NCI-H2029 (cell line): ENCODE data around the gene C2CD2L.
"Not testable (repeated sequence)": the region's sequence is repeated elsewhere in the genome, so short reads cannot be mapped to it uniquely, and the experiment has no call there.

Experiments
- DNase-seq: peaks from one replicate; lab custom pipeline; 2025; lab: John Stamatoyannopoulos, UW

C2CD2L gene

DNA sequence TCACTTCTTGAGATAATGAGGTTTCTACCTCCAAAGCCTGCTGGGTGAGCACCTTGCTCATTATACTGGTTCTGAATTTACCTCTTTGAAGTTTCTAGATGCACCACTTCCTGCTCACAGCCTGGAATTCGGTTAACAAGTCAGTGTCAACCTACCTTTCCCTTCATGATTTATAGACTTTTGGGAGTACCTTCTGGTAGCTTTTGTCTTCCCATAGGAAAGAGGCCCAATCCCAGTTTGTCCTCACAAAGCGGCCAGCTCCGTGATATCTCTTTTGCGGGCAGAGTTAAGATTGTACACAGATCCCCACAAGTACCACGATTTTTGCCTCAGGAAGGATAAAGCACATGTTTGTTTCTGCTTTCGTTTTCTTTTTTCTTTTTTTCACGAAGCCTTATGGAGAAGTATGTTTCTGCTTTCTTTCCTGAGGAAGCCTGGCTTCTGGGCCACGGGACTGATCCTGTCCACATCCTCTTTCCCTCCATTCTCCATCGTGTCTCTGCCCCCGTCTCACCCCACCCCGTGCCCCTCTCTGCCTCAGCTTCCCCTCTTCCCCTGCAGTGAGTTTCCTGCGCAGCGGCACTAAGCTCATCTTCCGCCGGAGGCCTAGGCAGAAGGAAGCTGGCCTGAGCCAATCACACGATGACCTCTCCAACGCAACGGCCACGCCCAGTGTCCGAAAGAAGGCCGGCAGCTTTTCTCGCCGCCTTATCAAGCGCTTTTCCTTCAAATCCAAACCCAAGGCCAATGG lies 8.5 kb downstream of the C2CD2L start:
- DNase-seq: no peak

GRCh38 chr11:119116235-119116594 lies 9.1 kb downstream of the C2CD2L start:
- DNase-seq: no peak

DNA sequence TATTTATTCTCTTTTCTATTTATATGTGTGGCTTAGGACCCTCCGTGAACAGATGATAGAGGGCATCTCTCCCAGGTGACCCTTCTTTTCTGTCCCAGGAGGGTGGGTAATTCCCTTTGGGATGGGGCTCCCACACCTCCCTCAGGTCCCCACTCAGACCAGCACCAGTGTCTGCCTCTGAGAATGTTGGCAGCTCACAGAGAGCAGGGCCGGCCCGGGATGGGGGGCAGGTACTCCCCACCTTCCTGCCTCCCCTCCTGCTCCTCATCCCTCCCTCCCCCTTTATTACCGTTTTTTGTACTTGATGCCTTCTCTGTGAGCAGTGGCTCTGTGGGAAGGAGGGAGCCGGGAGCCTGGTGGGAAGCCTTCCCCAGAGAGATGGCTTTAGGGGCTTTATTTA lies 9.5 kb downstream of the C2CD2L start:
- no peak for DNase-seq

DNA sequence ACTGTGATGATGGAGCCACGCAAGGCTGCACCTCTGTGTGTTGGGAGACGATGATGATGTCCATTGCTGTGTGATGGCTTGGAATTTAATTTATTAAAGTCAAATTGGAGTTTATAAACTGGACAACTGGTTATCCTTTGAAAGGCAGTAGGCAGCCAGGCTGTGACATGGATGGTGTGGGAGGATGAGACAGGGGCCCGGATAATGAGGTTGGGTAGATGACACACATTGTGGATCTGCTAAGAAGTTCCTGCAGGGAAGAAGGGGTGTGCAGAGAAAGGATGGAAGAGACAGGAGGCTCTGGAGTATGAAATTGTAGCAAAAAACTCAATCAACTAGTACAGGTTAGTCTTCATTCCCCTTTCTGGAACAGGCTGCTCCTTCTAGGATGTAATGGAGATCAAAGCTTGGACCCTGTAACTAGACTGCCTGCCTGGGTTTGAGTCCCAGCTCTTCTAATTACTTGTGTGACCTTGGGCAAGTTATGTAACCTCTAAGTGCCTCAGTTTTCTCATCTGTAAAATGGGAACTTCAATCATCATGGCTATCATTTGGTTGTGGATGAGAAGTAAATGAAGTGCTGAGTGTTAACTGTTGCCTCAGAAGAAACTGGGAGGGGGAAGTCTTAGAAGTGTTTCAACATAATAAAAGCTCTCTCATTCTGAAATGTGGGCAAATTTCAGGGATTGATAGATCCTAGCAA lies 10.0 kb downstream of the C2CD2L start:
- no peak for DNase-seq

DNA sequence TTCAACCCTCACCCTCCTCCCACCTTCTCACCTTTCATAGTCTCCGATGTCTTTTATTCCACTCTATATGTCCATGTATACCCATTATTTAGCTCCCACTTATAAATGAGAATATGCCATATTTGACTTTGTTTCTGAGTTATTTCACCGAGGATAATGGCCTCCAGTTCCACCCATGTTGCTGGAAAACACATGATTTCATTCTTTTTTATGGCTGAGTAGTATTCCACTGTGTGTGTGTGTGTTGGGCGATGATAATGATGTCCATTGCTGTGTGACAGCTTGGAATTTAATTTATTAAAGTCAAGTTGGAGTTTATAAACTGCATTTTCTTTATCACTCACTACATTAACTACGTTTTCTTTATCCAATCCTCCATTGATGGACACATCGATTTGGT lies 11.1 kb downstream of the C2CD2L start:
- no peak for DNase-seq

DNA sequence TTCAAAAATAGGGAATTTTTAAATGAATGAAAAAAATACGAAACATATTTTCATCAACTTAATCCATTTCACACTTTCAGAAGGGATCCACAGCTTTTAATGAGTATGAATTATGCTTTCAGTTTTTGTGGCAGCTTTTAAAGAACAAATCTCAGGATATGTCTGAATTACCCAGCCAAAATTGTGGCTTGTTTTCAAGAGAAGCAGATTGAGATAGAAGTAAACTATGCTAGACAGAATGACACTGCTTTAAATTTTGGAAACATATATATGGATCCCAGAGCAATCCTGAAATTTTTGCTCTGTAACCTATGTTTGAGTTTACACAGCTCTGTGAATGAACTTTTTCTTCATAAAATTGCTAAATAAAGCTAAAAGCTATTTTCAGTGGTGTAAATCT lies 11.8 kb downstream of the C2CD2L start:
- DNase-seq: no peak

DNA sequence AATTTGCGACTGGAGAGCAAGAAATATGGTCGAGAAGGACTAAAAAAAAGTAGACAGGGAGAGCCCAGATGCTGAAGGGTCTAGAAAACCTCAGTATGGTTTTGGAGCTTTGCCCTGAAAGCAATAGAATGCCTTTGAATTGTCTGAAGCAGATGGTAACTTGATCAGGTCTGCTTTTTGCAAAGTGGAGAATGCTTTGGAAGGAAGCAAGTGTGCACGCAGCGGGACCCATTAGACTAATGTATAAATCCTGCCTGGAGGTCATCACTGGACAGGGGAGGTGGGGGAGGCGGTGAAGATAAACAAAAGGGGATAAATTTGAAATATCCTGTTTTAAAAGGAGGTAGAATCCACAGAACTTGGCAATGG lies 13.5 kb downstream of the C2CD2L start:
- DNase-seq: peak; percentile 12

DNA sequence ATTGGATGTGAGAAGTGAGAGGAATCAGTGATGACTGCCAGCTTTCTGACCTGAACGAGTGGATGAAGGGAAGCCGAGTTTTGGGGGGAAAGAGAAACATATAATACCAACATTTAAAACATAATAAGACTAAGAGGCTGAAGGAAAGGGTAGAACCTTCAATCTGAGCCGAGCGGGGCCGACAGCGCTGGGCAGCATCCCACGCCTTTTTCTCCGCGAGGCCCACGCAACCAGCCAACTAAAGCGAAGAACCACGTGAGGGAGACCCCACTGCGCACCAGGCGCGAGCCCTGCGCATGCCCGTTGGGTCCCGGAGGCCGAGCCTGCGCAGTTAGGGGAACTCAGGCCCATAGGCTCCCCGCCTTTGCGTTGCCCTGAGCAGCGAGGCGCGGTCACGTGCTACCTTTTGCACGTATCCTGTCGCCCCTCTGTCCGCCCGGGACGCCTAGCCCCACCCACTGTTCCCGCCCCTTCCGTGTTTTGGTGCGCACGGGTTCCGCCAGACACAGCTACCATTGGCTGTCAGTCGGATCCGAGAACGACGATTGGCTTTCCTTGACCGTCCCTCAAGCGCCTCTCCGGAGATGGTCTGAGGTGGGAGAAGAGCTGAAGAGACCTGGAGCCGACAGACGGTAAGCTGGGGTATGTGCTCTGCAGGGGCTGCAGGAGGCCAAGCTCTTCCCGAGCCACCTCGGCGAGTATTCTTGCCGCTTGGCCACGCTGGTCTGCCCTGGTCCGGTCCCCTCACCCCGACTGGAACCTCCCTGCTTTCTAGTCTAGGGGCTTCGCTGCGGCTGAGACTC lies 14.1 kb downstream of the C2CD2L start, which contains the start of gene HINFP:
HINFP (plus strand) TSS at position 573 of the 803 bp plus-strand sequence. CDS start 5,365 bp downstream, outside the sequence.
- DNase-seq: peak; percentile 99

DNA sequence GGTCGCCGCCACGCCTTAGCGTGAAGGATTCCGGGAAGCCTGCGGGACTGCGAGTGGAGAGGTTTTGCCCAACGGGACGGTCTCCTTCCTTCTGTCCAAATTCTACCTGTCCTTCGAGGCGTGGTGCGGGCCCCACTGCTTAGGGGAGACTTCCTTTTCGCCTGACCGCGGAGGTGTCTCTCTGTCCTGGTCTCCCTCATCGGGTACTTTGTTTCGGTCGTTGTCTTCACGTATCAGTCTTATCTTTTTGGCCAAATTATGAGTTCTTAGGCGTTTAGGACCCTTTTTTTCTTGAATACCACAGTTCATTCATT lies 14.6 kb downstream of the C2CD2L start:
- no peak for DNase-seq

DNA sequence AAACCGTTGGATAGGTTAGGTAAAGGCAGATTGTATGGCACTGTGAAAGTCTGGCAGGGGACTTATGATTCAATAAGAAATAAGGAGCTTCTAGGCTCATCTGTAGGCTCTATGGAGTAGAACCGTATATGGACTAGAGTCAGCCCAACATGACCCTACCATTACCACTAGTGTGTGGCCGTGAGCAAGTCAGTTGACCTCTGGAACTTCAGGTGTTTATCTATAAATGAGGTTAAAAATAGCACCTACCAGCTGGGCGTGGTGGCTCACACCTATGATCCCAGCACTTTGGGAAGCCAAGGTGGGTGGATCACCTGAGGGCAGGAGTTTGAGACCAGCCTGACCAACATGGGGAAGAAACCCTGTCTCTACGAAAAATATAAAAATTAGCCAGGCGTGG lies 18.7 kb downstream of the C2CD2L start:
- DNase-seq: no peak

GRCh38 chr11:119126675-119127268 lies 19.6 kb downstream of the C2CD2L start:
- DNase-seq: no peak

DNA sequence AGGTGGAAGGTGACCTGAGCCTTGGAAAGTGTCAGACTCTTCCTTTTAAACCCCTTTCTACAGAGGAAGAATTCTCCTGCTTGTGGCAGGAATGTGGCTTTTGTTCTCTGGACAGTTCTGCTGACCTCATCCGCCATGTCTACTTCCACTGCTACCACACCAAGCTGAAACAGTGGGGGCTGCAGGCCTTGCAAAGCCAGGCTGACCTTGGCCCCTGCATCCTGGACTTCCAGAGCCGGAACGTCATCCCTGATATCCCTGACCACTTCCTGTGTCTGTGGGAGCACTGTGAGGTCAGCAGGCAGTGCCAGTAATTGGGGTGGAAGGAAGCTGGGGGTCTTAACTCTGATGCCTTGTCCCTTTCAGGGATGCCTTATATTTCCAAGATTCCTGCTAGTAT lies 23.5 kb downstream of the C2CD2L start:
- no peak for DNase-seq

DNA sequence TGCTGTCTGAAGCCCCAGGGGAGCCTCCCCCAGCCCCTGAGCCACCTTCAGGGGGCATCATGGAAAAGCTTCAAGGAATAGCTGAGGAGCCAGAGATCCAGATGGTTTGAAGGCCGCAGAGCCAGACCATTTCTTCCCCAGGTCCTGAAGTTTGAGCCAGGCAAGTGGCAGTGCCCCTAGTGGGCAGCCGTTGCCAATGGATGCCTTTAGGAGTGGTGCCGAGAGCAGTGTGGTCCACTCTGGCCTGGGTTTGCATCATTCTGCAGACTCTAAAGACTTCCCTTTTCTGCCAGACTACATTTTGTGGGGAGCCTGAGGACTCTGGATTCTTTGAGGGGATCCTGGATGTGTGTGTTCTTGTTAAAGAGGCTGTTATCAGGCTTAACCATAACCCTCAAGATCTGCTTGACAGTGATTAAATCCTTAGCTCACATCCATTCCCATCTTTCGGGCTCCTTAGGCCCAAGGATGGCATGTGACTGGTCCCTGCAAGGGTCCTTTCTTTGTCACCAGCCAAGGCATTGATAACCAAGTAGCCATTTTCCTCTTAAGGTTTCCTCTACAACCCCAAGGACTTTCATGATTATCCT lies 27.3 kb downstream of the C2CD2L start:
- DNase-seq: no peak

DNA sequence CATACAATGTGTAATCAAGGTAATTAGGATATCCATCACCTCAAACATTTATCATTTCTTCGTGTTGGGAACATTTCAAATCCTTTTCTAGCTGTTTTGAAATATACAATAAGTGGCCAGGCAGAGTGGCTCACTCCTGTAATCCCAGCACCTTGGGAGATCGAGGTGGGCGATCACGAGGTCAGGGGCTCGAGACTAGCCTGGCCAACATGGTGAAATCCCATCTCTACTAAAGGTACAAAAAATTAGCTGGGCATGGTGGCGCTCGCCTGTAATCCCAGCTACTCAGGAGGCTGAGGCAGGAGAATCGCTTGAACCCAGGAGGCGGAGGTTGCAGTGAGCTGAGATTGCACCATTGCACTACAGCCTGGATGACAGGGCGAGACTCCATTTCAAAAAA lies 32.1 kb downstream of the C2CD2L start:
- DNase-seq: not testable (repeated sequence)

DNA sequence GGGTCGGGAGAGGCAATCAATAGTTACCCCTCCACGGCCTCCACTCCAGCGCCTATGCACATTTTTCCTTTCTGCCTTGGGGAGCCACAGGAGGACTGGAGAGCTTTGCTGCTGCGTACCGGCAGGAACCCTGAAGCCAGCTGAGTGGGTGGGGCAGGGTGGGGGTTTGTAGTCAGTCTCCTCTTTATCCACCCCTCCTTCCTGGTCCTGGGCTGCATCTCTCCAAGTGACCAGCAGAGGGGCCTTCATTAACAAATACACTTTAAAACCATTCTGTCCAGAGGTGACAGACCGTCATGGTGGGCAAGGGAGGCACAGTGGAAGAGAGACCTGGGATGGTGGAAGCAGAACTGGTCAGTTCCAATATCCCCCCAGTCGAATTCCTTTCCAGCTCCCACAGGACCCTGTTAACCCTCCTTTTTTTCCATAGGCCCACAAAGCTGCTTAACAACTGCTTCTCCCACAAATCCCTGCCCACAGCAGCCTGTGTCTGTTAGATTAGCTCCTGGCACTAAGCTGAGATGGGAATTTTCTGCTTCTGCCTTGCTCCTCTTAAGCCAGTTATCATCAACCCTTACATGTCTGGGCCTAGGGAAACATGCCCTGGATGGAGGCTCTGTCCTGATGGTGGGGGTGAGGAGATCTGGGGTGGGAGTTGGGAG lies 37.8 kb downstream of the C2CD2L start:
- DNase-seq: peak; percentile 26

DNA sequence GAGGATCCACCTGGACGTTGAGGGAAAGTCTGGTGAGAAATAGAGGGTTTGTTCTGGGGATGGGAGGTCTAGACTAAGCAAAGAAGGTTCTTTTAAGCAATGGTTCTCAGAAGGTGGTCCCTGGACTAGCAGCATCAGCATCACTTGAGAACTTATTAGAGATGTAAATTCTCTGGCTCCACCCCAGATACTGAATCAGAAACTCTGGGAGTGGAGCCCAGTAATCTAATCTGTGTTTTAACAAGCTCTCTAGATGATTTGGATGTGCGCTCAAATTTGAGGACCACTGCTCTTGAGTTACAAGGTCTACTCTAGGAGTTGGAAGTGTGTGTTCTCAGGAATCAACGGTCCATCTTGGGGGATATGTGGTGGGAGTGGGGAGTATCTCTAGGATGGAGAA lies 38.4 kb downstream of the C2CD2L start:
- DNase-seq: no peak

DNA sequence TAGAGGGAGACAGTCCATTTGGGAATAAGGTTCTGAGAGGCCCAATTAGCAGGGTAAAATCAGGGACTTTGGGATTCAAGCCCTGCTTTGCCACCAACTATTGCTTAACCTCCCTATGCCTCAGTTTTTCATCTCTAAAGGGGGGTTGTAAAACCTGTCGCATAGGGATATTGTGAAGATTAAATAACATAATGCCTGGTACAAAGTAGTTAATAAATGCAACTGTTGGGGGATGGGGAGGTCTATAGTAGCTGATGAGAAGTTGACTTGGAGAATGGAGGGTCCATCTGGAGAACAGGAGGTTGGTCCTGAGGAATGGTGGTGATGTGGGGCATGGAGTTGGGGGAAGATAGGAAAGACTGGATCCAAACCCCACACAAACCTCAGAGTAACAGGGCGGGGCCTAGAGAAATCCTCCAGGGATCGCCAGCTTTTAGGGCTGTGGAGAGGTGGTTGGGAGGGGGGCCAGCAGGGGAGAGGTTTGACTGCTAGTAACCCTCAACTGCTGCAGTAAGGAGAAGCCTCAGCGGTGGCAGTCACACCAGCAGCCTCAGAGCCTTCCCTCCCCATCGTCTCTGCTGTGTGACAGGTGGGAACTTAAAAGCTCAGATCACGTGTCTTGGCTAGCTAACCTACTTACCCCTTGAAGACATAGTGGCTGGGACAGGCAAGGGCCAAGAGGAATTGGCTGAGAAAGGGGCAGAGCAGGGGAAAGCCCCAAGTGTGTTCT lies 40.6 kb downstream of the C2CD2L start:
- DNase-seq: no peak

DNA sequence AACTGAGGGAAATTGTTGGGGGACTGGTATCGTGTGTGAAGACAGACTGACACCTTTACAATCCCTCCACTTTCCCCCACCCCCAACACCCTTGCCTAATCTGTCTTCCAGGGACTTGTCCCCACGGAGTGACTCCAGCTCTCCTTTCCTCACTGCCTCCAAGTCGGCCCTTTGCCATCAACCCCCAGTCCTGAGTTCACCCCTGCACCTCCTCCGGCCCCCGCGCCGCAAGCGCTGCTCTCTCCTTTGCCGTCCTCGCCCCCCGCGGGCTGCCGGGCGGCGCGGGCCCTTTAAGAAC lies 41.5 kb downstream of the C2CD2L start:
- no peak for DNase-seq

GRCh38 chr11:119149018-119149785 lies 42.1 kb downstream of the C2CD2L start, which contains the start of gene ABCG4:
Gene ABCG4 (plus strand): TSS chr11:119149052. CDS start chr11:119149966, 914 bp downstream.
- DNase-seq: no peak

- DNase-seq: no peak
These were observed 42.7 kb downstream of the C2CD2L start for GRCh38 chr11:119149786-119150275.
